ENCODE data around the gene BCKDHA. TPM values are rescaled to one million over a fixed set of nuclear protein-coding genes. Genes with fewer than 3 reads are reported as not detected.

Gene BCKDHA
- total RNA-seq, 1 donor from 2014 or later, result 25.7 TPM

- TF ChIP-seq EZH2 (IDR thresholded peaks at IDR 0.05), result no peak
- no peak for TF ChIP-seq CTCF (IDR thresholded peaks at IDR 0.05)
- no peak for TF ChIP-seq EZH2phosphoT487 (IDR thresholded peaks at IDR 0.05)
- Mint-ChIP-seq H3K4me1 (peaks cover 19% of the 10 kb centered on the region), H3K36me3 (peaks cover 1% of the 10 kb centered on the region), H3K4me3 (peak overlapping the region; percentile 87), H3K27ac (no peak overlapping the region), H3K9me3 (no peaks in the 10 kb centered on the region), H3K27me3 (ENCODE audit: insufficient read depth, low read depth) (peaks cover 38% of the 10 kb centered on the region)
- no peaks in the 10 kb centered on the region for H3K79me2 ChIP-seq (ENCODE audit: low read depth)
- H3F3A ChIP-seq (ENCODE audit: low read depth), result peaks cover 13% of the 10 kb centered on the region
- peak overlapping the region; percentile 86 for H3K4me2 ChIP-seq
- H4K20me1 ChIP-seq (ENCODE audit: low read depth), result peaks cover 12% of the 10 kb centered on the region
- peaks cover 53% of the 10 kb centered on the region for H3K27me3 ChIP-seq
- no peak overlapping the region for H3K27ac ChIP-seq
- H2AFZ ChIP-seq (replicated peaks), result peak overlapping the region; percentile 84
- H3K4me3 ChIP-seq, result peak overlapping the region; percentile 67
- H3K9me3 ChIP-seq (ENCODE audit: low read depth), result no peaks in the 10 kb centered on the region
- peaks cover 9% of the 10 kb centered on the region for H3K4me1 ChIP-seq
- H3K9ac ChIP-seq, result no peak overlapping the region
- H3K36me3 ChIP-seq, result no peaks in the 10 kb centered on the region
- no peak for DNase-seq (ENCODE audit: low spot score)
Observed at GRCh38 chr19:41352279-41352608, 45.4 kb upstream of the BCKDHA start.

GRCh38 chr19:41352609-41353465 is 44.8 kb upstream of the BCKDHA start:
- no peaks in the 10 kb centered on the region for H3K36me3 ChIP-seq
- no peaks in the 10 kb centered on the region for H3K79me2 ChIP-seq (ENCODE audit: low read depth)
- peaks cover 12% of the 10 kb centered on the region for H4K20me1 ChIP-seq (ENCODE audit: low read depth)
- H2AFZ ChIP-seq (replicated peaks), result peak overlapping the region; percentile 84
- H3K4me1 Mint-ChIP-seq, result peaks cover 19% of the 10 kb centered on the region
- H3K4me1 ChIP-seq, result peaks cover 9% of the 10 kb centered on the region
- H3K4me3 ChIP-seq, result peak overlapping the region; percentile 67
- no peaks in the 10 kb centered on the region for H3K9me3 Mint-ChIP-seq
- TF ChIP-seq EZH2phosphoT487 (IDR thresholded peaks at IDR 0.05), result peak; percentile 84
- TF ChIP-seq CTCF (IDR thresholded peaks at IDR 0.05), result peak; percentile 63
- TF ChIP-seq EZH2 (IDR thresholded peaks at IDR 0.05), result peak; percentile 77
- peak overlapping the region; percentile 86 for H3K4me2 ChIP-seq
- H3F3A ChIP-seq (ENCODE audit: low read depth), result peaks cover 13% of the 10 kb centered on the region
- H3K27me3 ChIP-seq, result peaks cover 53% of the 10 kb centered on the region
- H3K9ac ChIP-seq, result no peak overlapping the region
- DNase-seq (ENCODE audit: low spot score), result peak; percentile 81
- H3K27me3 Mint-ChIP-seq (ENCODE audit: insufficient read depth, low read depth), result peaks cover 38% of the 10 kb centered on the region
- peaks cover 1% of the 10 kb centered on the region for H3K36me3 Mint-ChIP-seq
- no peaks in the 10 kb centered on the region for H3K9me3 ChIP-seq (ENCODE audit: low read depth)
- H3K4me3 Mint-ChIP-seq, result peak overlapping the region; percentile 87
- peak overlapping the region; percentile 6 for H3K27ac Mint-ChIP-seq
- no peak overlapping the region for H3K27ac ChIP-seq

GRCh38 chr19:41353466-41354342 is 43.9 kb upstream of the BCKDHA start, which contains the start of gene TGFB1:
Gene TGFB1, minus strand, starts transcription at chr19:41353922. Its CDS starts 878 bp downstream, at chr19:41353044.
- peaks cover 53% of the 10 kb centered on the region for H3K27me3 ChIP-seq

More at GRCh38 chr19:41353466-41354342, 43.9 kb upstream of the BCKDHA start, which contains the start of gene TGFB1:
- H3K9me3 Mint-ChIP-seq, result no peaks in the 10 kb centered on the region
- Histone ChIP-seq H3K79me2 (ENCODE audit: low read depth) (no peaks in the 10 kb centered on the region), H3K4me1 (peaks cover 9% of the 10 kb centered on the region), H3K27ac (no peak within 1 kb of the TSS), H3F3A (ENCODE audit: low read depth) (peaks cover 13% of the 10 kb centered on the region), H3K4me3 (peak within 1 kb of the TSS; percentile 67), H3K9me3 (ENCODE audit: low read depth) (no peaks in the 10 kb centered on the region), H3K9ac (no peak within 1 kb of the TSS), H4K20me1 (ENCODE audit: low read depth) (peaks cover 12% of the 10 kb centered on the region), H3K36me3 (no peaks in the 10 kb centered on the region), H3K4me2 (peak within 1 kb of the TSS; percentile 86), H2AFZ (replicated peaks) (peak within 1 kb of the TSS; percentile 84)
- H3K27me3 Mint-ChIP-seq (ENCODE audit: insufficient read depth, low read depth), result peaks cover 38% of the 10 kb centered on the region
- peaks cover 19% of the 10 kb centered on the region for H3K4me1 Mint-ChIP-seq
- peak within 1 kb of the TSS; percentile 87 for H3K4me3 Mint-ChIP-seq
- H3K27ac Mint-ChIP-seq, result peak within 1 kb of the TSS; percentile 6
- no peak for TF ChIP-seq EZH2phosphoT487 (IDR thresholded peaks at IDR 0.05)
- TF ChIP-seq EZH2 (IDR thresholded peaks at IDR 0.05), result peak; percentile 2
- peak; percentile 85 for TF ChIP-seq CTCF (IDR thresholded peaks at IDR 0.05)
- peak; percentile 85 for DNase-seq (ENCODE audit: low spot score)
- no peaks in the 10 kb centered on the region for H3K36me3 Mint-ChIP-seq

Data from neural progenitor cell (in vitro differentiated cells).